Measurements from ENCODE around the gene GAS2. TPM values are rescaled to one million over a fixed set of nuclear protein-coding genes. Genes with fewer than 3 reads are reported as not detected.

Gene GAS2
- total and polyA plus RNA-seq, 2 of the 4 experiments (the other 2 are of a cell fraction) = 0.51 to 0.90 TPM

- Histone ChIP-seq H3K9ac (ENCODE audit: low read depth, low read length) (no peak overlapping the region), H2BK20ac (ENCODE audit: low read depth, low read length) (no peak overlapping the region), H4K91ac (ENCODE audit: insufficient read depth, low read depth, low read length) (no peak overlapping the region), H3K4me3 (ENCODE audit: insufficient read depth, low read depth, low read length) (no peak overlapping the region), H3K4me2 (ENCODE audit: low read depth, low read length) (no peak overlapping the region), H3K18ac (ENCODE audit: low read depth, low read length) (no peak overlapping the region), H2BK120ac (ENCODE audit: low read depth, low read length) (no peak overlapping the region), H3K27ac (ENCODE audit: insufficient read depth, low read length) (no peak overlapping the region), H2AK9ac (replicated peaks; ENCODE audit: low read depth, low read length, poor library complexity) (no peak overlapping the region), H3K4ac (ENCODE audit: low read depth, low read length) (no peak overlapping the region), H4K20me1 (ENCODE audit: insufficient read depth, low read length) (no peaks in the 10 kb centered on the region), H3K14ac (replicated peaks; ENCODE audit: low read depth, low read length) (no peak overlapping the region), H4K5ac (ENCODE audit: low read depth, low read length) (no peak overlapping the region), H3K9me1 (ENCODE audit: insufficient read depth, low read length) (no peaks in the 10 kb centered on the region), H2AFZ (replicated peaks; ENCODE audit: low read length, poor library complexity) (no peak overlapping the region), H4K8ac (ENCODE audit: low read depth in 2 of 2, low read length in 2 of 2) (no peak overlapping the region), H3K56ac (ENCODE audit: extremely low read depth, insufficient read depth, low read length) (no peak overlapping the region), H3K9me3 (ENCODE audit: control insufficient read depth, insufficient read depth, low read length) (no peaks in the 10 kb centered on the region), H3K23ac (ENCODE audit: low read depth, low read length) (no peak overlapping the region), H2BK5ac (ENCODE audit: low read depth, low read length, poor library complexity, severe bottlenecking) (no peak overlapping the region), H3K27me3 (ENCODE audit: control insufficient read depth, insufficient read depth, low read length) (no peaks in the 10 kb centered on the region), H2BK15ac (ENCODE audit: low read depth, low read length) (no peak overlapping the region), H3K79me1 (ENCODE audit: low read depth in 1 of 2, low read length in 2 of 2) (no peaks in the 10 kb centered on the region), H3K36me3 (ENCODE audit: control insufficient read depth, insufficient read depth, low read length) (no peaks in the 10 kb centered on the region), H3K4me1 (ENCODE audit: control insufficient read depth, insufficient read depth, low read length) (no peaks in the 10 kb centered on the region), H2AK5ac (ENCODE audit: low read depth, low read length) (no peak overlapping the region)
- TF ChIP-seq RCOR1 (IDR thresholded peaks at IDR 0.05; ENCODE audit: insufficient replicate concordance, low read length) = no peak
- TF ChIP-seq RFX5 (IDR thresholded peaks at IDR 0.05; ENCODE audit: low read depth, low read length) = no peak
- no peak for TF ChIP-seq POLR2A (IDR thresholded peaks at IDR 0.05; ENCODE audit: low read depth, low read length)
- no peak for TF ChIP-seq SMC3 (IDR thresholded peaks at IDR 0.05; ENCODE audit: low read depth, low read length)
- TF ChIP-seq MAFK (IDR thresholded peaks at IDR 0.05; ENCODE audit: low read depth, low read length) = no peak
- TF ChIP-seq CHD1 (IDR thresholded peaks at IDR 0.05; ENCODE audit: low read depth, low read length) = no peak
- TF ChIP-seq MXI1 (IDR thresholded peaks at IDR 0.05; ENCODE audit: borderline replicate concordance, low read depth, low read length) = no peak
- TF ChIP-seq BHLHE40 (IDR thresholded peaks at IDR 0.05; ENCODE audit: low read depth, low read length) = no peak
- WGBS, 2 experiments (ENCODE audit: extremely low coverage in 2 of 2, insufficient read length in 1 of 2) = 100% methylated on average over 1 of the region's 3 CpGs; no CpG with 5 or more reads in 1 of the 2 experiments
- no peak for ATAC-seq (ENCODE audit: low read depth)
- CTCF ChIA-PET = no interaction called here
- dilution Hi-C loops (cut with HindIII; ENCODE audit: low sequenced_read_pairs, unreplicated experiment) (no loop called here), intact Hi-C loops (cut with micrococcal nuclease) (no loop called here), in situ Hi-C loops (cut with MboI; ENCODE audit: low sequenced_read_pairs) (no loop called here)
- POLR2A ChIA-PET (ENCODE audit: unreplicated experiment) = no interaction called here
- no TSS peak for BruUV-seq (replicated peaks)
- peak; percentile 18 for DNase-seq
Observed at GRCh38 chr11:22634897-22635629, 31.3 kb upstream of the GAS2 start.

Data from IMR-90 (cell line).